Stomach smooth muscle (tissue), 2 donors: ENCODE measurements around the gene DLG1.

Experiments used
- H3K27ac ChIP-seq: one replicate; pipeline ENCODE4 v1.7.0; 2013; ENCODE audit warnings: mild to moderate bottlenecking, low read length, inconsistent platforms
- H3K27me3 ChIP-seq, 2 donors: one replicate each; pipeline ENCODE4 v1.7.0; 2013; ENCODE audit warnings: low read length in 2 of 2; ENCODE audit not compliant: insufficient read depth in 2 of 2, control insufficient read depth in 1 of 2
- H3K36me3 ChIP-seq, 2 donors: one replicate each; pipeline ENCODE4 v1.7.0; 2013; ENCODE audit warnings: low read length in 2 of 2; ENCODE audit not compliant: control insufficient read depth in 2 of 2, insufficient read depth in 2 of 2
- H3K4me1 ChIP-seq: one replicate; pipeline ENCODE4 v1.7.0; 2013; ENCODE audit warnings: low read length; ENCODE audit not compliant: control insufficient read depth, insufficient read depth
- H3K4me3 ChIP-seq, 2 donors: one replicate each; pipeline ENCODE4 v1.7.0; 2013; ENCODE audit warnings: low read length in 2 of 2
- H3K9ac ChIP-seq, 2 donors: one replicate each; pipeline ENCODE4 v1.7.0; 2013; ENCODE audit warnings: low read length in 2 of 2, mild to moderate bottlenecking in 1 of 2
- H3K9me3 ChIP-seq, 2 donors: one replicate each; pipeline ENCODE4 v1.7.0; 2013; ENCODE audit warnings: low read length in 2 of 2; ENCODE audit not compliant: control insufficient read depth in 2 of 2
- donor health status: healthy.
- donor health status: Pancreatic carcinoma.

Gene DLG1

DNA sequence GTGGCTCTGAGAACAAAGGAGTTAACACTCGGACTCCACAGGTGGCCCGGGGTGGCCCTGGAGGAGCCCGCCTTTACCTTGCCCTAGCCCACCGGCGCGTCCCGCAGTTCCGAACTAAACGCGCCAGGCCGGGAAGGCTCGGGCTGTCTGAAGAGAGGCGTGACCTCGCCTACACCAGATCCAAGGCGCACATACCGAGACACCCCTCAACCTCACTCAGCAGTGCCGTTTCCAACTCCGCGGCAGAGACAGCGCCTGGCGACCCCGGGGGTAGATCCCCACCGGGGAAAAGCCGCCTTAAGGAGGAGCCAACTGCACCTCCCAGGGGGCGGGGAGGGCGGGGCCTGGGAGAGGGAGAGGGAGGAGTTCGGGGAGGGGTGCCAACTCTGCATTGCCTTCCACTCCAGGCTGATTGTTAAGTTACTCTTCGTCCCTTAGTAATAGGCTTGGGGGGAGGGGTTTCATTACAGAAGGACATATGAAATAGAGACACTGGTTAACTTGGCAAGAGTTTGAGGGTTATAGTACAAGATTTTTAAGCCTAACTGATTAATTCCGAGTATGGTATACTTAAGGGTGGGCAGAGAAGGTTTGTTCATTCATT is at the start of gene DLG1:
DLG1 (minus strand) TSS at position 272 of the 604 bp plus-strand sequence. CDS start 1,408 bp downstream, outside the sequence.
- Histone ChIP-seq H3K4me3 (peak within 1 kb of the TSS; percentile 88 to 91), H3K4me1 (peaks cover 7% of the 10 kb centered on the region), H3K9ac (peak within 1 kb of the TSS; percentile 71 to 72), H3K36me3 (no peaks in the 10 kb centered on the region), H3K9me3 (no peaks in the 10 kb centered on the region), H3K27ac (peak within 1 kb of the TSS; percentile 58), H3K27me3 (no peaks in the 10 kb centered on the region)

DNA sequence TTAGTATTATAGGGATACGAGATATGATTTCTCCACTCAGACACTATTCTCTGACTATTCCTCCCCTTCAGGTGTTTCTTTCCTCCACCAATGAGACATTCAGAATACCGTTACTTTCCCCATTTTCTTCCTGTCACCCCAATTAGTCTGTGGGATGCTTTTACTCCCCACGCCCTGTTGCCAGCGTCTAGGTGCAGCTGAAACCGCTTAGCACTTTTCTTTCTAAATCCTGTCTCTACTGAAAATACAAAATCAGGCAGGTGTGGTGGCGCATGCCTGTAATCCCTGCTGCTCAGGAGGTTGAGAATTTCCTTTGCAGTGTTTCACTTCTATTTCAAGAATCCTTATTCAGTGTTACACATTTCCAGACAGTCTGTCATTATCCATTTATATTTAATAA is 49.6 kb upstream of the DLG1 start:
- Histone ChIP-seq H3K4me1 (peaks cover 12% of the 10 kb centered on the region), H3K27ac (no peak overlapping the region)

DNA sequence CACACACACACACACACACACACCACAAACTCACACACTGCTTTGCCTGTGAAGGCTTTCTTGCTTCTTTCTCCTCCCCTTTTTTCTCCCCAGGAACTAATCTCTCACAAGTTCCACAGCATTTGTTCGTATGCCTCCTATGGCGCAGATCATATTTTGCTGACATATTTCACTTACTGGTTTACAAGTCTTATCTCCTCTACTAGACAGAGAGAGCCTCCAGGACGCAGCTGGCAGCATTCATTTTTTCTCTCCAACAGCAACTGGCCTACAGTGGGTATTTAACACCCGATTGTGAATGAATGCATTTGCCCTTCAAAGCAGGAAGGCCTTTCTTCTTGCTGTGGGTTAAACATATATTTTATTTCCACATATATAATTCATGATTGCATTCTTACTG is 47.0 kb upstream of the DLG1 start:
- Histone ChIP-seq H3K27me3 (no peaks in the 10 kb centered on the region), H3K36me3 (no peaks in the 10 kb centered on the region), H3K4me3 (no peak overlapping the region), H3K9ac (no peak overlapping the region), H3K4me1 (no peaks in the 10 kb centered on the region), H3K9me3 (no peaks in the 10 kb centered on the region), H3K27ac (no peak overlapping the region)

More for the DNA sequence above, 49.6 kb upstream of the DLG1 start:
- no peaks in the 10 kb centered on the region for H3K27me3 ChIP-seq
- no peaks in the 10 kb centered on the region for H3K9me3 ChIP-seq
- H3K4me3 ChIP-seq, result no peak overlapping the region
- H3K9ac ChIP-seq, result no peak overlapping the region
- H3K36me3 ChIP-seq, result no peaks in the 10 kb centered on the region

DNA sequence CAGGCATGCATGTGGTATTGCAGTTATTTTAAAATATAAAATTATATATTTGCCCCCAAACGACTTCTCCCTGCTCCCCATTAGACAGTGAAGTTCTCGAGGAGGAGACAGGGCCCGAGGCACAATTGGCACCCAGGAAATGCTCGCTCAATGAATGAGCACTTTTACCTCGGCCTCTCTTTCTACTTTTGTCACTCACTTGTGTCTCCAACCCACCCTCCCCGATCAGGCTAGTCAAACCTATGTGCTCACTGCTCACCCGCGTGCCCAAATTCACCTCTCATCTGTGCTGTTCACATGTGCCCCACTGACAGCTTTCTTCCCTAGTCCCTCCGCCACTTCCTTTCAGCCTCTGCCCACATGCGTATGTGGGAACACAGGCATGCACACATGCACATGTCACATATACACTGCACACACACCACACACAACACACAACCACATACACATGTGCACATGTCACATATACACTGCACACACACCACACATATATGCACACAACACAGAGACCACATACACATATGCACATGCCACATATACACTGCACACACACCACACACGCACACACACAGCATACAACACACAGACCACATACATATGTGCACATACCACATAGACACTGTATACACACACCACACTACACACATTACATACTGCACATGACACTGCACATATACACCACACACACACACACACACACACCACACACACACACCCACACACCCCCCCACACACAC is 46.3 kb upstream of the DLG1 start:
- Histone ChIP-seq H3K4me3 (no peak overlapping the region), H3K27me3 (no peaks in the 10 kb centered on the region), H3K9me3 (no peaks in the 10 kb centered on the region), H3K9ac (no peak overlapping the region), H3K27ac (no peak overlapping the region), H3K4me1 (no peaks in the 10 kb centered on the region), H3K36me3 (no peaks in the 10 kb centered on the region)

DNA sequence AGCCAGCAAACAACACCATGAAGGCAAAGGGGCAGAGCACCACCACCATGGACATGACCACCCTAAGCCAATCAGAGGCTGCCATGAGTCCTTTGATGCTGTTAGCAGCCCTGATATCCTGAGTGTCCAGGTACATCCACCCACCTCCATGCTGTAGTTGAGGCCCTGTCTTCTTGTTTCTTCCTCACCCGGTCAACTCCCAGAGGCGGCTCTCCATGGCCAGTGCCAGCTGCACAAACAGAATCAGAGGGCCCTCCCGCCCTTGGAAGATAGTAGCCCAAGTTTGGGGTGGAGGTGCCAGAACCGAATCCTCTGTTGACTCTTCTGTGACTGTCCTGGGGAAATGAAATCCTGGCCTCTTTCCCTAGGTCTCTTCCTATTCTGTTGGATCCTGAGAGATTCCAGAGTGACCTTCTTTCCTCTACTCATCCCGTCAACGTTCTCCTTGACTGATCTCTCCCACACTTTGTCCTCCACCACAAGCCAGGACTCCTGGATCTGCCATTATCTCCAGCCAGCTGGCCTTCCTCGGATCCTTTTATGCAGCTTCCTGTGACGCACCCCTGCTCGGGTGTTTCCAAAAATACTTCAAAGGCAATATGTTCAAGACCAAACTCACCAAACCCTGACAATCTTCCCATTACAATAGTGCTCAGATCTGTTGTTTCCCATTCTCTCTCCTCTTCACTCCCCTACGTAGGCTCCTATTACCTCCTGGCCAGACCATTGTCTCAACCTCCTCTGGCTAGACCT is 45.4 kb upstream of the DLG1 start:
- Histone ChIP-seq H3K9me3 (no peaks in the 10 kb centered on the region), H3K27ac (no peak overlapping the region), H3K36me3 (no peaks in the 10 kb centered on the region), H3K4me1 (no peaks in the 10 kb centered on the region), H3K27me3 (no peaks in the 10 kb centered on the region), H3K4me3 (no peak overlapping the region), H3K9ac (no peak overlapping the region)

DNA sequence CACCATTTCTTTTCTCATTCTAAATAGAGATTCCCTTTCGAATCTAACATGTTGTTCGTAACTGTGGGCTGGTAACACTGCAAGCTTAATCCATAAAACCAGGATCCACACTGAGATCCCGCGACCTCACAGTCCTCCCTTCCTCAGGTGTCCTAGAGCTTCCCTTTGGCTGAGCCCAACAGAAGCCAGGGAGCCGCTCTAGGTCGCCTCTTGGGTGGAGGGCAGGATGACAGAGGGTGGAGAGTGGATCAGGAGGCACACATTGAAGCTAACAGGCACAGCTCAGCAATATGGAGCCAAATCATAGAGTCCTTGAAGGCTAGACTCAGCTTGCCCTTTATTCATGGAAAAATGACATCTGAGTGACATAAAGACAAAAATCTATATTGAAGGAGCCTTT is 44.7 kb upstream of the DLG1 start:
- Histone ChIP-seq H3K4me3 (no peak overlapping the region), H3K9ac (no peak overlapping the region), H3K27me3 (no peaks in the 10 kb centered on the region), H3K27ac (no peak overlapping the region), H3K9me3 (no peaks in the 10 kb centered on the region), H3K4me1 (no peaks in the 10 kb centered on the region), H3K36me3 (no peaks in the 10 kb centered on the region)

DNA sequence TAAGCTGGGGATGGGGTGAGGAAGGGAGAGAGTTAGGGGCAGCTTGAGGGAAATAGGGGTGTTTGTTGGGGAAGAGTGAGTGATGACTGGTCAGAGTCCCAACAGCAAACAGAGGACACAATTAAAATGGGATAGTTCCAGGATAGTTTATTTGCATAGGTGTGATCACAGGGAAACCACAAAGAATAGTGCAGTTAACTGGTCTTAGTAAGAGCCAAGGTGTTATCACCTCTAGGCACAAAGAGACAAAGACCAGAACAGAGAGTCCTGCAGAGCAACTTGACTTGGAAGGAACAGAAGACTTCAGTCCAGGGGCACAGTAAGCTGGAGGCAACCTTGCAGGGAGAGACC is 42.1 kb upstream of the DLG1 start:
- Histone ChIP-seq H3K27ac (no peak overlapping the region), H3K4me3 (no peak overlapping the region), H3K9ac (no peak overlapping the region), H3K36me3 (no peaks in the 10 kb centered on the region), H3K27me3 (no peaks in the 10 kb centered on the region), H3K4me1 (no peaks in the 10 kb centered on the region), H3K9me3 (no peaks in the 10 kb centered on the region)

DNA sequence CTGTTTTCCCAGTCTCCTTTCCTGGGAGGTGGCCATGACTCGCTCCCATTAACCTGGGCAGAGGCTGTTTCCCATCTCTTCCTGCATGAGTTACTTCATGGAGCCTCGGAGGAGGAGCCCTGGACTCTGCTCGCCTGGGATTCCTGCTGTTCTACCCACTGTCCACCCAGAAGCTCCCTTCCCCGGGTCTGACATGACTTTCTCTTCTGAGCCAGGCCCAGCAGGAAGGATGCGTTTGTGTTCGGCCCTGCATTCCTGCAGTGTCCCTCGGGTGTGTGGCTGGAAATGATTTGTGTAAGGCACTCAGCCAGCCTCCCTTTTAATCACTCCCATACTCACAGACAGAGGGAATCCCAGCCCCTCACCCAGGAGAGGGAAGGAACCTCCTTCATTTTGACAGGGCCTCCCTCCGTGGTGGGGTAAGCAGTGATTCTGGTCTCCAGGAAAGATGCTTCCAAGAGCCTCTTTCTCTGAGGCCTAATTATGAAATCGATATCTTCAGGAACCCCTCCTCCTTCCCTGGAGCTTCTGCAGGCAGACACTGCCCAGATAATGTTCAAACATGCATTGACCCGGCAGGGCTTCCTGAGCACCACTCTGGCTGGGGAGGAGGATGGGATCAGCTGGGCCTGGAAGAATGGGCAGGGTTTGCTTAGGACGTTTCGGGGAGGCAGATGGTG is 41.6 kb upstream of the DLG1 start:
- Histone ChIP-seq H3K36me3 (no peaks in the 10 kb centered on the region), H3K27ac (no peak overlapping the region), H3K9ac (no peak overlapping the region), H3K9me3 (no peaks in the 10 kb centered on the region), H3K4me1 (no peaks in the 10 kb centered on the region), H3K27me3 (no peaks in the 10 kb centered on the region), H3K4me3 (no peak overlapping the region)

DNA sequence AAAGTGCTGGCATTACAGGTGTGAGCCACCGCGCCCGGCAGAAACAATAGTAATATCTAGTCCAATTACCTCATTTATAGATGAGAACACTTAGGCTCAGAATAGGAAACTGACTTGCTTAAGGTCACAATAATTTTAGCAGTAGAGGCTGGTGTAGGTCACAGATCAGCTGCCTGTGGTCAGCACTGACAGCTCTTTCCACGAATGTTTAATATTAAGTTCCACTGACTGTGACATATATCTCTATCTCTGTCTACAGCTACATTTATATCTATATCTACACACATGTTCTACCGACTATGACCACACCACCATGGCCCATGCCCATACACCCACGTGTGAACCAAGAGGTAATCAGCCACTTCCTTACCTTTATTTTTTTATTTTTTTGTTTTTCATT is 40.2 kb upstream of the DLG1 start:
- Histone ChIP-seq H3K36me3 (no peaks in the 10 kb centered on the region), H3K4me1 (no peaks in the 10 kb centered on the region), H3K9me3 (no peaks in the 10 kb centered on the region), H3K27me3 (no peaks in the 10 kb centered on the region), H3K9ac (no peak overlapping the region), H3K4me3 (no peak overlapping the region), H3K27ac (no peak overlapping the region)

DNA sequence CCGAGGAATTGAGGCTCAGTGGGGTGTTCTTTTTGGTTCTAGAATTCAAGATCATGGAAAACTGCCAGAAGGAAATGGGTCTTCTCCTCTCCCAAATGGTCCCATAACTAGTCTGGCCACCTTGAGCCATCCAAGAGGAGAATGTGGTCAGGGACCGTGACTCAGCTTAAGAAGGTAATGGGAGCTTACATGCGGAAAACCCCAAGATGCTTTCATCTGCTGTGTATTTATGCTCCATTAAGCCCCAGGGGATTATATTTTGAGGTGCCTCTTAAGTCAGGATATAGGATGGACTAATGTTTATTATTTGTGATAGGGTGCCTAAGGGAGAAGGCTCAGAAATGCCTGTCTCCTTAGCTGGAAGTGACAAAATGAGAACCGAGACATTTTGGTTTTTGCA is 39.2 kb upstream of the DLG1 start:
- Histone ChIP-seq H3K4me1 (no peaks in the 10 kb centered on the region), H3K27me3 (no peaks in the 10 kb centered on the region), H3K9me3 (no peaks in the 10 kb centered on the region), H3K9ac (no peak overlapping the region), H3K4me3 (no peak overlapping the region), H3K36me3 (no peaks in the 10 kb centered on the region), H3K27ac (no peak overlapping the region)
